Activated CD4-positive, alpha-beta T cell treated with anti-CD3 and anti-CD28 coated beads, Interleukin-2, amount 10 ng/mL, durations not matched to agents 24 days and 14 days (primary cell): ENCODE measurements around the gene ZFP14. TPM values are rescaled to one million over a fixed set of nuclear protein-coding genes. Genes with fewer than 3 reads are reported as not detected.

ENCODE experiments used
- DNase-seq: peaks from one replicate; pipeline ENCODE4 v3.0.0; 2022
- H3K27ac Mint-ChIP-seq: one replicate; pipeline ENCODE4 v1.8.0; 2022; ENCODE audit warnings: mild to moderate bottlenecking, mixed read lengths
- H3K27me3 Mint-ChIP-seq: one replicate; pipeline ENCODE4 v1.8.0; 2022; ENCODE audit warnings: mixed read lengths
- H3K36me3 Mint-ChIP-seq: one replicate; pipeline ENCODE4 v1.8.0; 2022; ENCODE audit warnings: low read depth, mild to moderate bottlenecking, mixed read lengths
- H3K4me1 Mint-ChIP-seq: one replicate; pipeline ENCODE4 v1.8.0; 2021; ENCODE audit warnings: mixed read lengths
- H3K4me3 Mint-ChIP-seq: one replicate; pipeline ENCODE4 v1.8.0; 2022; ENCODE audit warnings: mild to moderate bottlenecking, moderate library complexity, mixed read lengths
- H3K9me3 Mint-ChIP-seq: one replicate; pipeline ENCODE4 v1.8.0; 2021; ENCODE audit warnings: mixed read lengths
- intact Hi-C: fragments of 100-400 bp; cut with micrococcal nuclease; formaldehyde crosslinking; loops from one replicate; pipeline ENCODE4 v1.15.1; 2023
- total RNA-seq: library from RNA; stranded (reverse); gene quantifications from 2 replicates; pipeline ENCODE4 v1.2.3, GENCODE V29; 2022

Gene ZFP14
- total RNA-seq, result 2.2 and 3.2 TPM in 2 replicates

- peak within 1 kb of the TSS; percentile 90 for H3K27ac Mint-ChIP-seq
Measured at GRCh38 chr19:36378625-36379509, at the start of gene ZFP14. ZFP14 (minus strand) TSS chr19:36379201; CDS start chr19:36367892, 11,309 bp downstream.

DNA sequence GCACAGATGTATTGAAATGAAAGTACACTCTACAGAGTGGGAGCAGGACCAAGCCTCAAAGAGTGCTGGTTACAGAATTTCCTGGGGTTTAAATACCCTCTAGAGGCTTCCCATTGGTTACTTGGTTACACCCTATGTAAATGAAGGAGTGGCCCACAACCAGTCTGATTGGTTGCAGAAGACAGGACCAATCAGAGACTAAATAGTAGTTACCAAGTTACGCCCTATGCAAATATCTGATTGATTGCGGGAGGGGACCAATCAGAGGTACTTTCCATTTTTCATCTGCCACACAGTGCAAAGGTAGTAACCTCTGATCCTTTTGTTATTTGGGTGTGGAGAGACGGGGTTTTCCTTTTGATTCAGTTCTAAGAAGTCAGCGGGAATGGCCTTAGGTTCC, 44.9 kb upstream of the ZFP14 start:
- H3K27me3 Mint-ChIP-seq, result peaks cover 6% of the 10 kb centered on the region
- DNase-seq, result no peak
- peaks cover 10% of the 10 kb centered on the region for H3K36me3 Mint-ChIP-seq
- intact Hi-C loops, result no loop called here
- H3K27ac Mint-ChIP-seq, result no peak overlapping the region
- peaks cover 2% of the 10 kb centered on the region for H3K4me1 Mint-ChIP-seq
- H3K4me3 Mint-ChIP-seq, result no peak overlapping the region
- peaks cover 40% of the 10 kb centered on the region for H3K9me3 Mint-ChIP-seq

More at GRCh38 chr19:36378625-36379509, at the start of gene ZFP14:
- Mint-ChIP-seq H3K27me3 (no peaks in the 10 kb centered on the region), H3K36me3 (peaks cover 9% of the 10 kb centered on the region), H3K4me3 (peak within 1 kb of the TSS; percentile 84), H3K9me3 (peaks cover 6% of the 10 kb centered on the region), H3K4me1 (peaks cover 14% of the 10 kb centered on the region)
- intact Hi-C loops, result loop anchor here (1.0 to 5.0 kb wide), 9 partner anchors 40 to 698 kb away; partner anchors contain the start of genes ZFP82, ZNF146, ZNF260 and ZNF382
- DNase-seq, result peak; percentile 98

GRCh38 chr19:36421749-36422481, 42.9 kb upstream of the ZFP14 start:
- peaks cover 26% of the 10 kb centered on the region for H3K36me3 Mint-ChIP-seq
- intact Hi-C loops, result no loop called here
- no peak for DNase-seq
- H3K27me3 Mint-ChIP-seq, result peaks cover 6% of the 10 kb centered on the region
- peaks cover 42% of the 10 kb centered on the region for H3K9me3 Mint-ChIP-seq
- H3K27ac Mint-ChIP-seq, result no peak overlapping the region
- H3K4me1 Mint-ChIP-seq, result peaks cover 14% of the 10 kb centered on the region
- H3K4me3 Mint-ChIP-seq, result no peak overlapping the region

- peaks cover 28% of the 10 kb centered on the region for H3K36me3 Mint-ChIP-seq
- no peak overlapping the region for H3K27ac Mint-ChIP-seq
- peak overlapping the region; percentile 42 for H3K4me3 Mint-ChIP-seq
- peak; percentile 54 for DNase-seq
- H3K9me3 Mint-ChIP-seq, result peaks cover 40% of the 10 kb centered on the region
- H3K4me1 Mint-ChIP-seq, result peaks cover 14% of the 10 kb centered on the region
- H3K27me3 Mint-ChIP-seq, result peaks cover 6% of the 10 kb centered on the region
- intact Hi-C loops, result no loop called here
Measured at GRCh38 chr19:36420961-36421748, 42.2 kb upstream of the ZFP14 start.

GRCh38 chr19:36418287-36419001, 39.4 kb upstream of the ZFP14 start, which contains the start of gene ZFP82:
ZFP82 (minus strand) TSS chr19:36418644; CDS start chr19:36409789, 8,855 bp downstream.
- Mint-ChIP-seq H3K36me3 (peaks cover 43% of the 10 kb centered on the region), H3K27ac (peak within 1 kb of the TSS; percentile 97), H3K4me3 (peak within 1 kb of the TSS; percentile 96), H3K9me3 (peaks cover 26% of the 10 kb centered on the region), H3K4me1 (peaks cover 14% of the 10 kb centered on the region), H3K27me3 (peaks cover 6% of the 10 kb centered on the region)
- DNase-seq, result peak; percentile 93
- intact Hi-C loops, result loop anchor here (1.0 to 2.0 kb wide), 2 partner anchors 40 to 71 kb away; partner anchors contain the start of genes ZFP14 and ZNF566

- H3K27me3 Mint-ChIP-seq, result peaks cover 6% of the 10 kb centered on the region
- H3K4me3 Mint-ChIP-seq, result peak overlapping the region; percentile 96
- peak overlapping the region; percentile 97 for H3K27ac Mint-ChIP-seq
- H3K4me1 Mint-ChIP-seq, result peaks cover 14% of the 10 kb centered on the region
- H3K9me3 Mint-ChIP-seq, result peaks cover 26% of the 10 kb centered on the region
- no peak for DNase-seq
- intact Hi-C loops, result loop anchor here (1.0 to 2.0 kb wide), 2 partner anchors 39 to 71 kb away; partner anchors contain the start of genes ZFP14 and ZNF566
- peaks cover 47% of the 10 kb centered on the region for H3K36me3 Mint-ChIP-seq
Measured at GRCh38 chr19:36417752-36418286, 38.8 kb upstream of the ZFP14 start.

DNA sequence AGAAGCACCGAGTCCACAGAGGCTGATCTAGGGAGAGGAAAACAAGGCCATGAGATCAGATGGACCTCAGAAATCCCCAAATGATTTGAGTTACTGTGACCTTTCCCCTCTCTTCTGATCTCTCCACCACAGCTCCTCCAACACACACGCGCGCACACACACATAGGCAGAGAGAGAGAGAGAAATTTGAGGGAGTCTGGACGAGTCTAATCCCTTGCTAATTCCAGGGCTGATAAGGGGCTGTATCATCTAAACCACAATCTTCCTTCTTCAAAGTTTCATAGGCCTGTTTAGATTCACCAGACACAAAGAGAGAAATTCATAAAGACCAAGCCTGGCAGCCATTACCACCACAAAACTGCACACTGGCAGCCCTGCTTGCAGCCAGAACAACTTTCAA, 30.8 kb upstream of the ZFP14 start:
- H3K9me3 Mint-ChIP-seq, result peaks cover 22% of the 10 kb centered on the region
- no peak for DNase-seq
- H3K27me3 Mint-ChIP-seq, result no peaks in the 10 kb centered on the region
- peaks cover 75% of the 10 kb centered on the region for H3K36me3 Mint-ChIP-seq
- no peak overlapping the region for H3K27ac Mint-ChIP-seq
- no peak overlapping the region for H3K4me3 Mint-ChIP-seq
- intact Hi-C loops, result no loop called here
- H3K4me1 Mint-ChIP-seq, result no peaks in the 10 kb centered on the region

DNA sequence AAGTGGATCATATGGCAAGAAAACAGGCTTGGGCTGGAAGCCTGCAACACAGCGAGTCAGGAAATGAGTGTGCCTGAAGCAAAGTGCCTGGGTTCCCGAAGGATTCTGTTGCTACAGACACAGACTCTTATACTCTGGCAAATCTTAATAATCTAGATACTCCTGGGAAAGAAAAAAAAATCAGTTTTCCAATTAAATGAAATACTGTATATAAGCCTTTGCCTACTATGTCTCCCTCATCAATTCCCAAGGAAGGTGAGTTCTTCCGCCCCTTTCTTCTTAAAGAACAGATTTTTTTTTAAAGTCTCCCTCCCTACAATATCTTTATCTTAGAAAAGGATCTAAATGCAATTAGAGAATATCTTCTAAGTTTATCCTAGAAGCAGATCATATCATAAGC, 29.1 kb upstream of the ZFP14 start:
- Mint-ChIP-seq H3K36me3 (peaks cover 78% of the 10 kb centered on the region), H3K27ac (no peak overlapping the region), H3K4me3 (no peak overlapping the region), H3K9me3 (peaks cover 29% of the 10 kb centered on the region), H3K27me3 (no peaks in the 10 kb centered on the region), H3K4me1 (no peaks in the 10 kb centered on the region)
- DNase-seq, result no peak
- intact Hi-C loops, result no loop called here

- intact Hi-C loops, result no loop called here
- peaks cover 38% of the 10 kb centered on the region for H3K9me3 Mint-ChIP-seq
- H3K27ac Mint-ChIP-seq, result no peak overlapping the region
- H3K4me1 Mint-ChIP-seq, result no peaks in the 10 kb centered on the region
- peaks cover 81% of the 10 kb centered on the region for H3K36me3 Mint-ChIP-seq
- no peaks in the 10 kb centered on the region for H3K27me3 Mint-ChIP-seq
- H3K4me3 Mint-ChIP-seq, result no peak overlapping the region
- DNase-seq, result no peak
Measured at GRCh38 chr19:36404498-36404897, 25.5 kb upstream of the ZFP14 start.

DNA sequence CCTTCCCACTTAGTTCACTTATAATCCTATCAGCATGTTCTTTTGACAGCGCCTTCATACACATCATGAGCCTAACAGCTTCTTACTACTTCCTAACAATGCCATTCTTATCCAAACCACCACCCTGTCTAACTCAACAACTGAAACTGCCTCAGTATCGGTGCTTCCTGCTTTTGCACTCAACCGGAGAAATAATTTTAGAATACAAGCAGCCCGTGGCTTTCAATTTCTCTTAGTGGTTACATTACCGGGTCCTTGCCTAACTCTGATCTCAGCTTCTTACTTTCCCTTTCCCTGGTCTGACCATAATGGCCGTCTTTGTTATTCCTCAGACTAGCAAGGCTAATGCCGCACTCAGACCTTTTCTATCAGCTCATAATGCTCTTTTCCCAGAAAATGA, 22.5 kb upstream of the ZFP14 start:
- Mint-ChIP-seq H3K27me3 (no peaks in the 10 kb centered on the region), H3K9me3 (peaks cover 29% of the 10 kb centered on the region), H3K4me3 (no peak overlapping the region), H3K27ac (no peak overlapping the region), H3K36me3 (peaks cover 79% of the 10 kb centered on the region), H3K4me1 (no peaks in the 10 kb centered on the region)
- intact Hi-C loops, result no loop called here
- no peak for DNase-seq

DNA sequence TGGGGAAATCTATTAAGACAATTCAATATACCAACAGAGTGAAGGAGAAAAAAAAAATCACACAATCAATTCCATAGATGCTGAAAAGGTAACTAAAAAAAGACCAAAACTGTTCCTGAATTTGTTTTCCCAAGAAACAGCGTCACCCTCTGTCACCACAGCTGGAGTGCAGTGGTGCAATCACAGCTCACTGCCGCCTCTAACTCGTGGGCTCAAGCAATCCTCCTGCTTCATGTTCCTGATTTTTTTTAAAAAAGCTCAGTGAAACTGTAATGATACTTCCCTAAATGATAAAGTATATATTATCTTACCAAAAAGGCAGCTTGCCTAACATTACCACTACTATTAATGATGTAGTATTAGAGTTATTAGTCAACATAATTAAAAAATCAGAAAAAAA, 19.6 kb upstream of the ZFP14 start:
- H3K27ac Mint-ChIP-seq, result no peak overlapping the region
- no peaks in the 10 kb centered on the region for H3K27me3 Mint-ChIP-seq
- H3K4me1 Mint-ChIP-seq, result no peaks in the 10 kb centered on the region
- no peak overlapping the region for H3K4me3 Mint-ChIP-seq
- peaks cover 79% of the 10 kb centered on the region for H3K36me3 Mint-ChIP-seq
- peaks cover 39% of the 10 kb centered on the region for H3K9me3 Mint-ChIP-seq
- intact Hi-C loops, result no loop called here
- DNase-seq, result no peak

GRCh38 chr19:36392916-36393673, 14.1 kb upstream of the ZFP14 start:
- peaks cover 37% of the 10 kb centered on the region for H3K9me3 Mint-ChIP-seq
- no peak overlapping the region for H3K4me3 Mint-ChIP-seq
- H3K27me3 Mint-ChIP-seq, result no peaks in the 10 kb centered on the region
- no peak for DNase-seq
- H3K27ac Mint-ChIP-seq, result no peak overlapping the region
- peaks cover 57% of the 10 kb centered on the region for H3K36me3 Mint-ChIP-seq
- intact Hi-C loops, result no loop called here
- H3K4me1 Mint-ChIP-seq, result no peaks in the 10 kb centered on the region
